Medulla oblongata (tissue), 1 donor: Measurements from ENCODE around the gene COPG1.
"Not testable (repeated sequence)": the region's sequence is repeated elsewhere in the genome, so short reads cannot be mapped to it uniquely, and the experiment has no call there.

ENCODE experiments used
- DNase-seq: peaks from one replicate; pipeline ENCODE4 v3.0.0-alpha.2; 2015; ENCODE audit errors: extremely low spot score

The COPG1 gene

GRCh38 chr3:129249284-129250065 is at the start of gene COPG1:
Gene COPG1 (plus strand): TSS chr3:129249606. CDS start chr3:129249710, 104 bp downstream.
- DNase-seq, result peak; percentile 92

GRCh38 chr3:129204473-129204872 is 44.9 kb upstream of the COPG1 start:
- no peak for DNase-seq

GRCh38 chr3:129205109-129205832 is 44.1 kb upstream of the COPG1 start:
- DNase-seq, result no peak

GRCh38 chr3:129207479-129207878 is 41.9 kb upstream of the COPG1 start:
- peak; percentile 54 for DNase-seq

GRCh38 chr3:129211345-129211744 is 38.1 kb upstream of the COPG1 start:
- no peak for DNase-seq

GRCh38 chr3:129211772-129212171 is 37.6 kb upstream of the COPG1 start:
- DNase-seq, result no peak

- DNase-seq, result no peak
These were observed 36.2 kb upstream of the COPG1 start for GRCh38 chr3:129213238-129213637.

GRCh38 chr3:129218742-129219141 is 30.7 kb upstream of the COPG1 start:
- DNase-seq, result no peak

- not testable (repeated sequence) for DNase-seq
These were observed 25.0 kb upstream of the COPG1 start for GRCh38 chr3:129224387-129224786.

- peak; percentile 92 for DNase-seq
These were observed 24.4 kb upstream of the COPG1 start for GRCh38 chr3:129224984-129225393.

GRCh38 chr3:129226374-129226773 is 23.0 kb upstream of the COPG1 start:
- peak; percentile 79 for DNase-seq

GRCh38 chr3:129228891-129229585 is 20.4 kb upstream of the COPG1 start:
- no peak for DNase-seq

GRCh38 chr3:129230311-129231019 is 18.9 kb upstream of the COPG1 start:
- DNase-seq, result peak; percentile 79

- no peak for DNase-seq
These were observed 17.9 kb upstream of the COPG1 start for GRCh38 chr3:129231331-129232119.

GRCh38 chr3:129233538-129233937 is 15.9 kb upstream of the COPG1 start:
- DNase-seq, result peak; percentile 85

GRCh38 chr3:129234441-129234840 is 15.0 kb upstream of the COPG1 start:
- no peak for DNase-seq

- DNase-seq, result no peak
These were observed 14.0 kb upstream of the COPG1 start for GRCh38 chr3:129235344-129235917.

GRCh38 chr3:129238945-129239705 is 10.3 kb upstream of the COPG1 start:
- DNase-seq, result peak; percentile 37

GRCh38 chr3:129239991-129240390 is 9.4 kb upstream of the COPG1 start:
- DNase-seq, result no peak

- DNase-seq, result no peak
These were observed 9.0 kb upstream of the COPG1 start for GRCh38 chr3:129240436-129240835.
